Heart right ventricle (tissue), 16 donors: Measurements from ENCODE around the gene IGF2BP2. TPM values are rescaled to one million over a fixed set of nuclear protein-coding genes. Genes with fewer than 3 reads are reported as not detected.

ENCODE experiments used
- ATAC-seq, 8 donors: fragments of 200-7000 bp; cut with Tn5 transposase; one replicate each; pipeline ENCODE4 v1.9.1; 2020; ENCODE audit warnings: mild to moderate bottlenecking in 8 of 8, moderate library complexity in 8 of 8, moderate number of reproducible peaks in 1 of 8
- DNase-seq, 2 donors: peaks; one replicate each; pipeline ENCODE4 v3.0.0-alpha.2; 2020
- H3K27ac ChIP-seq, 10 donors: fragments of 200-600 bp; sonication (generic) in 2 of 10; one replicate each; pipeline versions ENCODE4 v1.5.0 to v1.8.0; 2020 to 2022; ENCODE audit warnings: mild to moderate bottlenecking in 3 of 10
- H3K27me3 ChIP-seq, 7 donors: fragments of 200-600 bp; one replicate each; pipeline ENCODE4 v1.8.0; 2021 to 2022; ENCODE audit warnings: mild to moderate bottlenecking in 2 of 7
- H3K36me3 ChIP-seq, 9 donors: fragments of 200-600 bp; sonication (generic) in 1 of 9; one replicate each; pipeline versions ENCODE4 v1.5.0 to v1.8.0; 2020 to 2022; ENCODE audit warnings: mild to moderate bottlenecking in 2 of 9
- H3K4me1 ChIP-seq, 9 donors: fragments of 200-600 bp; sonication (generic) in 1 of 9; one replicate each; pipeline versions ENCODE4 v1.5.0 to v1.8.0; 2020 to 2022; ENCODE audit warnings: mild to moderate bottlenecking in 4 of 9
- H3K4me3 ChIP-seq, 10 donors: fragments of 200-600 bp; sonication (generic) in 2 of 10; one replicate each; pipeline versions ENCODE4 v1.5.0 to v1.8.0; 2020 to 2022; ENCODE audit warnings: mild to moderate bottlenecking in 7 of 10, moderate library complexity in 2 of 10
- H3K9me3 ChIP-seq, 11 donors: fragments of 200-600 bp in 10 of 11; sonication (generic) in 2 of 11; one replicate each; pipeline versions ENCODE4 v1.5.0 to v1.8.0; 2013 to 2022; ENCODE audit warnings: mild to moderate bottlenecking in 2 of 11, control low read depth in 1 of 11, moderate library complexity in 1 of 11
- CTCF ChIP-seq, 9 donors: fragments of 200-600 bp; sonication (generic) in 2 of 9; IDR thresholded peaks; one replicate each; pipeline versions ENCODE4 v1.5.0 to v1.8.0; 2021 to 2022; ENCODE audit warnings: antibody characterized with exemption in 9 of 9, mild to moderate bottlenecking in 5 of 9, moderate library complexity in 1 of 9
- WGBS, 2 donors: extraction: QIAGEN DNeasy Blood & Tissue Kit; methylation state at CpG; one replicate each; pipeline ENCODE4 v1.1.7; 2013; ENCODE audit warnings: inconsistent platforms in 1 of 2; 5-methylcytosine and 5-hydroxymethylcytosine counted together
- intact Hi-C, 10 donors: fragments of 100-400 bp; cut with DNase I; formaldehyde crosslinking; loops; one replicate each; pipeline versions ENCODE4 v1.11.1 to v1.14.2; 2022
- polyA plus RNA-seq, 2 donors: library from polyadenylated mRNA; stranded (reverse); fragments of 200-250 nt; gene quantifications; one replicate each; pipeline ENCODE4 v1.2.3, GENCODE V29; 2013
- total RNA-seq, 10 donors: library from RNA; stranded (reverse); fragmentation: NEBNext Ultra II Directional in 3 of 10; extraction: Animal tissue kit (Norgen Biotek cat#: 25700) in 3 of 10; gene quantifications; one replicate each; pipeline versions ENCODE4 v1.2.1 to v1.2.4, GENCODE V29; 2021 to 2023
- donor health status: Arrhythmogenic right ventricular cardiomyopathy.
- donor health status: ischemic (EF 13 %, LVEDD 7.1; RV severe dilation, severe dysfunction).
- donor health status: healthy with polysubstance abuse.
- donor health status: DM: no; HTN: yes; CAD: no.
- donor health status: DM: no; HTN: no; CAD: no.
- donor health status: ischemic (EF 25% LVEDD 6.9; RV normal size, moderate dysfunction).
- donor health status: ischemic (EF 25% LVEDD 5.7; RV mildly dilated, moderate dysfunction).
- donor health status: healthy.
- donor health status: DM: yes; HTN: yes; CAD: no.
- donor health status: Ischemic cardiomyopathy.
- donor health status: ischemic (EF 35%, LVEDD 5.7; RV mildly dilated, moderate dysfunction).
- donor health status: nonischemic (EF 11% LVEDD 7.7; RV severe dilation, severe dysfunction).
- donor health status: DM: yes; HTN: yes; CAD: no.
- donor health status: PGD.
- donor health status: ischemic (EF 29% LVEDD 5.4; RV normal size, mild dysfunction).
- donor health status: nonischemic (EF 23%, LVEDD 6.1; RV moderate dilation, normal function).

IGF2BP2 gene
- total and polyA plus RNA-seq, 12 donors = 9.4 to 17.8 (median 15.4) TPM

GRCh38 chr3:185647880-185648210, 177.0 kb downstream of the IGF2BP2 start:
- H3K27ac ChIP-seq = no peak overlapping the region
- H3K9me3 ChIP-seq = no peaks in the 10 kb centered on the region
- H3K4me1 ChIP-seq = peaks cover 0 to 6% (median 0%) of the 10 kb centered on the region in 9 donors
- intact Hi-C loops = no loop called here
- no peak for TF ChIP-seq CTCF (IDR thresholded peaks at IDR 0.05)
- DNase-seq (no peak), ATAC-seq (no peak)
- H3K36me3 ChIP-seq = peaks cover 0 to 11% (median 0%) of the 10 kb centered on the region in 9 donors
- 96% methylated on average over 10 of the region's 10 CpGs for WGBS, 2 donors
- H3K27me3 ChIP-seq = no peaks in the 10 kb centered on the region
- no peak overlapping the region for H3K4me3 ChIP-seq

GRCh38 chr3:185647134-185647879, 177.5 kb downstream of the IGF2BP2 start:
- peaks cover 0 to 11% (median 0%) of the 10 kb centered on the region in 9 donors for H3K36me3 ChIP-seq
- no peaks in the 10 kb centered on the region for H3K27me3 ChIP-seq
- H3K4me3 ChIP-seq = no peak overlapping the region
- 89% methylated on average over 19 of the region's 19 CpGs for WGBS, 2 donors
- H3K4me1 ChIP-seq = peaks cover 0 to 6% (median 0%) of the 10 kb centered on the region in 9 donors
- DNase-seq (no peak), ATAC-seq (no peak)
- intact Hi-C loops = no loop called here
- TF ChIP-seq CTCF (IDR thresholded peaks at IDR 0.05) = no peak
- H3K9me3 ChIP-seq = no peaks in the 10 kb centered on the region
- H3K27ac ChIP-seq = no peak overlapping the region

GRCh38 chr3:185646382-185647133, 178.3 kb downstream of the IGF2BP2 start:
- no peak for ATAC-seq
- intact Hi-C loops = no loop called here
- H3K4me3 ChIP-seq = no peak overlapping the region

More at GRCh38 chr3:185646382-185647133, 178.3 kb downstream of the IGF2BP2 start:
- Histone ChIP-seq H3K27ac (no peak overlapping the region), H3K9me3 (no peaks in the 10 kb centered on the region), H3K27me3 (no peaks in the 10 kb centered on the region), H3K4me1 (peaks cover 0 to 6% (median 0%) of the 10 kb centered on the region in 9 donors), H3K36me3 (peaks cover 0 to 11% (median 0%) of the 10 kb centered on the region in 9 donors)
- 82 to 84% methylated on average over 14 of the region's 14 CpGs for WGBS, 2 donors
- TF ChIP-seq CTCF (IDR thresholded peaks at IDR 0.05) = no peak
- no peak for DNase-seq
